Head of caudate nucleus (tissue), 42 donors: ENCODE results near the gene COX7A2L.

Source experiments
- DNase-seq, 42 donors: peaks; one replicate each; pipeline versions ENCODE4 v3.0.0 to v3.0.0-alpha.2; 2020 to 2021; ENCODE audit warnings: mixed read lengths in 7 of 42
- intact Hi-C: fragments of 100-400 bp; cut with DNase I; formaldehyde crosslinking; loops from one replicate; pipeline ENCODE4 v1.15.0; 2022

COX7A2L gene

GRCh38 chr2:42328923-42329322 lies 32.1 kb downstream of the COX7A2L start:
- intact Hi-C loops, result no loop called here
- DNase-seq, result no peak

GRCh38 chr2:42328148-42328833 lies 32.7 kb downstream of the COX7A2L start:
- no peak for DNase-seq
- intact Hi-C loops, result no loop called here

- intact Hi-C loops, result no loop called here
- no peak for DNase-seq
These were observed 33.9 kb downstream of the COX7A2L start for GRCh38 chr2:42327125-42327524.

DNA sequence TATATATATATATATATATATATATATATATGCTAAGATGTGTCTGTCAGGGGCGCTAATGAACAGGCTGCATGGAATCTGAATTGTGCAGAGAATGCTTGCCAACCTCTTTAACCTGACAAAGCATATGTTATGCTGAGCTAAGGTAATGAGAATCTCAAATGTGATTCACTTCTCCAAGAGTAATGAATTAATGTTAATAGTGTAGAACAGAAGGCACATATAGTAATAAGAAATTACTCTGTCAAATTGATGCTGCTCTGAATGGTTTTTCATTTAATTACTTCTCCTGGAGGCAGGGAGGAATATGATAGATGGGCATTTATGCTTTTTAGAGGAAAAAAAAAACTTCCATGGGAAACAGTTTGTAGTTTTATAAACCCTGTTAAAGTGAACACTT lies 35.4 kb downstream of the COX7A2L start:
- DNase-seq, result no peak
- intact Hi-C loops, result no loop called here

DNA sequence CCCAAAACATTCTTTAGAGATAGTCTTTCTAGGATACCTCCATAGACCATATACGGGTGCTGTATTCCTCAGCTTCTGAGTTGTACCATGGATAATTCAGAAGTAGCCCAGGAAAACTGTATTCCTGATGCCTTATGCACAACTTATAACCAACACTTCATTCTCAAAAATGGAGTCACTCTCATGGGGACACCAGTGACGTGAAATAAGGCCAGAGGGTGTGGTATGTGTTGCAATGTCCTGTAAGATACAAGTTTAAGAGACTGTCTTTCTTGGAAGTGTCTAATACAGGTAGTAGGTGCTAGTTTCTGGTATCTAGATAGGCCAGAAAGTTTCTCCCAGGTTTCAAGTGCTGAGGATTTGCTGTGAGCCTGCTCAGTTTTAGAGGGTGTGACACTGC lies 36.1 kb downstream of the COX7A2L start:
- DNase-seq, result no peak
- intact Hi-C loops, result no loop called here

GRCh38 chr2:42324244-42324643 lies 36.8 kb downstream of the COX7A2L start:
- intact Hi-C loops, result no loop called here
- DNase-seq, result no peak

DNA sequence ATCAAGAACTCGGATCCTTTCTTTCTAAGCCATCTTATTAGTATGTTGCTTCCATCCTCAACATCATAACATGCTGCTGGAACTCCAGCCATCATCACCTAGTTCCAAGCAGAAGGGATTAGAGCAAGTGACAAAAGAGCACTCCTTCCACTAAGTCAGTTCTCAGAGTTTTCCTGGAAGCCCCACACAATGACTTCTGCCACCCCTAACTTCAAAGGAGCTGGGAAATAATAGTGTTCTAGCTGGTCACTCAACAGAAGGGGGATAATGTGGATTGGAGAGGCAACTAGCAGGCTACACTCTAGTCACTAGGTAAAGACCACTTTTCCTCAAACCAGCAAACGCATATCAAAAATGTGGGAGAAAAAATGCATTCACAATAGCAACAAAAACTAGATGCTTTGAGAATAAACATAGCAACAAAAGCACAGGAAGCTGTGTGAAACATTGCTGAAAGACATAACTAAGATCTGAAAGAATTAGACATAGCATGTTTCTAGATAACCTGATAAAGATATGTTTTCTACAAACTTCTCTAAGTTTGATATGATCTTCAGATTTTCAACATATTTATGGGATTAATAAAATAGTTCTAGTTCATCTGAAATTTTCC lies 39.5 kb downstream of the COX7A2L start:
- no peak for DNase-seq
- intact Hi-C loops, result no loop called here

DNA sequence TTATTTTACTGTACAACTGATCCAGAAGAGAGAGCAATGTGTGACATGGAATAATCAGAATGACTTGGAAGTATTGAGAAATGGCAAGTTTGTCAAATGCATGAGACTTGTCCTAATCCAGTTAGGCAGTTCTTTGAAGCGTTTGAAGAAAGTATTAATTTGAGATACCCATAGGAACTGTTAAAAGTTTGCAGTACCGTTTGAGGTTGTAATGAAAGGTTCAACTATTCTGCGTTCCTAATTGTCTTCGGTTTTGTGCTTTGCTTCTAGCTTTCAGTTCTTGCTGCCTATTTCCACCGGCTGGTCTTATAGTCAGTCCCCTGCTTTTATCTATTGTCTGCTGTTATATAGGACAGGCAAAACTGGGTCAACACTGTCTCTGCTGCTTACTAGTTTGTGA lies 41.8 kb downstream of the COX7A2L start:
- DNase-seq, result no peak
- intact Hi-C loops, result no loop called here

DNA sequence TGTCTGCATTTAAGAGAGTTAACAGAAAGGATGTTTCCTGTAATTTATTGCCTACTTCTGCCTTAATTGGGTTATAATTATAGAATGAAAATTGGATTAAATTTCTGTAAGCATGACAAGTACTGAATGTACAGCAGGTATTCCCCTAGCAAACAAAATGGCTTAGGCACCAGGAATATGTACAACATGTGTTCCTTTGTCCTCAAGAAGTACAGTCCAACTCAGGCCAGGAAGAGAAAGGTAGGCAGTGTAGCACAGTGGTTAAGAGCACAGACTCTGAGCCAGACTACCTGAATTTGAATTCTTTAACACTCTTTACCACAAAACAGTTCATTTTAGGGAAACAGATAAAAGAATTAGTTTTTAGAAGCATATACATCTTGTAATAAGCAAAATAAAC lies 43.1 kb downstream of the COX7A2L start:
- no peak for DNase-seq
- intact Hi-C loops, result no loop called here

DNA sequence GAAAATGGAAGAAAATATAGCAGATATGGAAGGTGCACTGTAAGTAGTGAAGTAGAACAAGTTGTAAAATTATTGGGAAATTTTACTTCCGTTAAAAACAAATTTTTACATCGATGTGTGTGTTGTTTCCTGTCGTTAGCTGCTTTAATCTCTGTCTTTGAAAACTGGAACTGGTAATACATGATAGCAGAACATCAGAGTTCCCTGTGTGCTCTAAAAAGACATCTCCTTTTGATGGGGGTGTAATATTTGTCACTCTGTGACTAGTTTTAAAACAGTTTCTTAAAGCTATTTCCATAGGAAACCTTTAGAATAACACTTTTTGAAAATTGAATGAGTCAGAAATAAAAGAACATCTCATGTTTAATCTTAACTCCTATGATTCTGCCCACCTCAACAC lies 43.5 kb downstream of the COX7A2L start:
- no peak for DNase-seq
- intact Hi-C loops, result no loop called here

GRCh38 chr2:42316910-42317309 lies 44.1 kb downstream of the COX7A2L start:
- no peak for DNase-seq
- intact Hi-C loops, result no loop called here

- peak in 1 of 42 donors; percentile 39 for DNase-seq
- intact Hi-C loops, result no loop called here
These were observed 45.1 kb downstream of the COX7A2L start for GRCh38 chr2:42315844-42316470.

GRCh38 chr2:42314892-42315468 lies 46.0 kb downstream of the COX7A2L start:
- DNase-seq, result no peak
- intact Hi-C loops, result no loop called here

DNA sequence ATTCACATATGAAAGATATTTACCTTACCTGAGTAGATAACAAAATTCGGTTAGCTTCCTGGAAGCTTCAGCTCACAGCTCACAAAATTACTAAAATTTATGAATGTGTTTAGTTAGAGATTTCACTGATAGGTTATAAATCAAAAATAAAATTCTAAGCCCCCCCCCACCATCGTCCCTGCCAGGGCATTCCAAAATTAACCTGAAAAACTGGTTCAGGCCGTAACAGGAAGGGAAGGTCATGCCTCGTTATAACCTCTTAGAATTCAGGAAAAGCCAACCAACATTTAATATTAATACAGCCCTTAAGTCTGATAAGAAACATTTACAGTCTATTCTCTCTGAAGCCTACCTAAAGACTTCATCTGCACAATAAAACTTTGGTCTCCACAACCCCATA lies 48.9 kb downstream of the COX7A2L start:
- no peak for DNase-seq
- intact Hi-C loops, result no loop called here

DNA sequence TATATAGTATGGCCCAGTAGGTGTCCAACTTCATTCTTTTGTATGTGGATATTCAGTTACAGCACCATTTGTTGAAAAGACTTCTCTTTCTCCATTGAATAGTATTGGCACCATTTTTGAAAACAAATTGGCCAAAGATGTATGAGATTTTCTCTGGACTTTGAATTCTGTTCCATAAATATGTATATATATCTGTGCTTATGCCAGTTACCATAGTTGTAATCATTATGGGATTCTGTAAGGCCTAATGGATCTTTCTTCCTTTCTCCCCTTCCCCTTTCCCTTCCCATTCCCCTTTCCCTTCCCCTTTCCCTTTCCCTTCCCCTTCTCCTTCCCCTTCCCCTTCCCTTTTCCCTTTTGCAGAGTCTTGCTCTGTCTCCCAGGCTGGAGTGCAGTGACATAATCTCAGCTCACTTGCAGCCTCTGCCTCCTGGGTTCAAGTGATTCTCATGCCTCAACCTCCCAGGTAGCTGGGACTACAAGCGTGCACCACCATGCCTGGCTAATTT lies 51.0 kb downstream of the COX7A2L start:
- intact Hi-C loops, result no loop called here
- DNase-seq, result no peak

GRCh38 chr2:42309366-42309765 lies 51.7 kb downstream of the COX7A2L start:
- DNase-seq, result no peak
- intact Hi-C loops, result no loop called here

- no peak for DNase-seq
- intact Hi-C loops, result no loop called here
These were observed 53.8 kb downstream of the COX7A2L start for GRCh38 chr2:42307180-42307579.

- intact Hi-C loops, result no loop called here
- no peak for DNase-seq
These were observed 56.8 kb downstream of the COX7A2L start for GRCh38 chr2:42304059-42304713.

DNA sequence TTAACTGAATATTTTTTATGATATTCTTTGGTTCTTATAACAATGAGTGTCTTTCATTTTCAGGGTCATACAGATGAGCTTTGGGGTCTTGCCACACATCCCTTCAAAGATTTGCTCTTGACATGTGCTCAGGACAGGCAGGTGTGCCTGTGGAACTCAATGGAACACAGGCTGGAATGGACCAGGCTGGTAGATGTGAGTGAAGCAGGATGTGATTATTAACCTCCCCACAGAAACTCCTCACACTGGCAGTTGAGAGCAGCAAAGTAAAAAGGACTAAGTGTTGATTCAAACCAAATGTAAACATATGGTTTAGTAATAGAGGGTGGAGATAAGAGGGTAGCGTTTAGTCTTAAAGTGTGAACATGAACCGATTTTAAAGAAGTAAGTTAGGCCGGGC lies 57.8 kb downstream of the COX7A2L start:
- DNase-seq, result no peak
- intact Hi-C loops, result no loop called here

DNA sequence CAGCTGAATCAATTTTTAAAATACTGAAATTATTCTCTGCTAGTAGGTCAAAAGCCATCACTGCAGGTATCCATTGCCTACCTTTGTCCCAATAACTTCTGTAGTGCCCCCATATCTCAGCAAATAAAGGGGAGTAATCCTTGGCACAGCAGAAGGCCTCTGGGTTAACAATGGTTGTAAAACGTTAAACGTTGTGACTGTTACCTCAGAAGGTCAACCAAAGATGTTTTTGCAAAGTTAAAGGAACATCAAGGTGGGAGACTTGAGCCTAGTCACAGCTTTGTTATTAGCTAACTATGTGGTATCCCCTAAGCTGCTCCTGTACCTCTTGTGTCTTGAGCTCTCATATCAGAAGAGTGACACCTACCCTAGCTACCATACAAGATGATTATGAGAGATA lies 60.5 kb downstream of the COX7A2L start:
- DNase-seq, result no peak

More for the DNA sequence above, 60.5 kb downstream of the COX7A2L start:
- intact Hi-C loops, result no loop called here
